Ovary (tissue), 9 donors: Measurements from ENCODE around the gene TKTL1. TPM values are rescaled to one million over a fixed set of nuclear protein-coding genes. Genes with fewer than 3 reads are reported as not detected.
A peak's percentile ranks its signal among the peaks of the same experiment; 100 is the strongest.

ENCODE experiments used
- DNase-seq, 5 donors: peaks; one replicate each; pipeline ENCODE4 v3.0.0-alpha.2; 2019 to 2020
- H3K27ac ChIP-seq, 2 donors: fragments of 200-600 bp; one replicate each; pipeline versions ENCODE4 v1.5.1 to v1.8.0; 2019 to 2022
- H3K27me3 ChIP-seq: fragments of 200-600 bp; one replicate; pipeline ENCODE4 v1.8.0; 2022
- H3K36me3 ChIP-seq: fragments of 200-600 bp; sonication (generic); one replicate; pipeline ENCODE4 v1.5.1; 2019
- H3K4me1 ChIP-seq: one replicate; pipeline ENCODE4 v1.8.1; 2013; ENCODE audit warnings: mild to moderate bottlenecking, moderate library complexity; ENCODE audit not compliant: insufficient read depth
- H3K4me3 ChIP-seq: fragments of 200-600 bp; sonication (generic); one replicate; pipeline ENCODE4 v1.5.1; 2017
- H3K9me3 ChIP-seq, 2 donors: fragments of 200-600 bp in 1 of 2; sonication (generic) in 1 of 2; one replicate each; pipeline versions ENCODE4 v1.5.1 to v1.8.1; 2013 to 2019; ENCODE audit warnings: mild to moderate bottlenecking in 1 of 2, moderate library complexity in 1 of 2
- EP300 ChIP-seq: sonication (generic); formaldehyde crosslinking; IDR thresholded peaks from one replicate; pipeline ENCODE4 v1.6.1; 2017; ENCODE audit warnings: antibody characterized with exemption
- POLR2A ChIP-seq: fragments of 450-650 bp; IDR thresholded peaks from one replicate; pipeline ENCODE4 v1.6.1; 2017; ENCODE audit warnings: antibody characterized with exemption, mild to moderate bottlenecking, moderate library complexity
- WGBS, 3 donors: extraction: QIAGEN DNeasy Blood & Tissue Kit in 1 of 3; methylation state at CpG; one replicate each; pipeline versions ENCODE4 v1.1.5 to v1.1.7; 2013 to 2017; 5-methylcytosine and 5-hydroxymethylcytosine counted together
- intact Hi-C, 4 donors: fragments of 100-400 bp; cut with DNase I; formaldehyde crosslinking; loops; one replicate each; pipeline versions ENCODE4 v1.11.0 to v1.15.1; 2022 to 2023
- polyA plus RNA-seq, 2 donors: library from polyadenylated mRNA; stranded (reverse); fragments of 200-250 nt in 1 of 2; fragments of 350-450 nt in 1 of 2; fragmentation: Illumina TruSeq in 1 of 2; extraction: RNeasy Lipid Tissue Mini Kit (QIAGEN cat#74804) in 1 of 2; gene quantifications; one replicate each; pipeline ENCODE4 v1.2.3, GENCODE V29; 2013 to 2014
- total RNA-seq, 7 donors: library from RNA; depleted of rRNA in 2 of 7; stranded (reverse); fragments of >200 nt in 2 of 7; fragmentation: NEBNext Ultra II Directional in 3 of 7; extraction: Animal tissue kit (Norgen Biotek cat#: 25700) in 3 of 7; gene quantifications; one replicate each; pipeline versions ENCODE4 v1.1.0 to v1.2.4, GENCODE V29; 2016 to 2023
- TF ChIP-seq, protein P1 (sequence below), 3 donors: fragments of 450-650 bp in 2 of 3; fragments of 200-600 bp in 1 of 3; IDR thresholded peaks; one replicate each; pipeline versions ENCODE4 v1.5.1 to v1.8.0; 2016 to 2022; ENCODE audit warnings: antibody characterized with exemption in 3 of 3, mild to moderate bottlenecking in 1 of 3
- donor health status: DM: no; HTN: no; CAD: no; lungs with moderate emphysema.
- donor health status: DM: no; HTN: no; CAD: no.
- donor health status: Bipolar disorder and iron deficiency.
- donor health status: DM: yes; HTN: yes; CAD: no.
- donor health status: DM: no; HTN: no; CAD: no.
- donor health status: DM: yes; HTN: yes; CAD: no.

Gene TKTL1
- total and polyA plus RNA-seq, 9 donors = 0.12 to 0.91 (median 0.30) TPM; not detected in 3

DNA sequence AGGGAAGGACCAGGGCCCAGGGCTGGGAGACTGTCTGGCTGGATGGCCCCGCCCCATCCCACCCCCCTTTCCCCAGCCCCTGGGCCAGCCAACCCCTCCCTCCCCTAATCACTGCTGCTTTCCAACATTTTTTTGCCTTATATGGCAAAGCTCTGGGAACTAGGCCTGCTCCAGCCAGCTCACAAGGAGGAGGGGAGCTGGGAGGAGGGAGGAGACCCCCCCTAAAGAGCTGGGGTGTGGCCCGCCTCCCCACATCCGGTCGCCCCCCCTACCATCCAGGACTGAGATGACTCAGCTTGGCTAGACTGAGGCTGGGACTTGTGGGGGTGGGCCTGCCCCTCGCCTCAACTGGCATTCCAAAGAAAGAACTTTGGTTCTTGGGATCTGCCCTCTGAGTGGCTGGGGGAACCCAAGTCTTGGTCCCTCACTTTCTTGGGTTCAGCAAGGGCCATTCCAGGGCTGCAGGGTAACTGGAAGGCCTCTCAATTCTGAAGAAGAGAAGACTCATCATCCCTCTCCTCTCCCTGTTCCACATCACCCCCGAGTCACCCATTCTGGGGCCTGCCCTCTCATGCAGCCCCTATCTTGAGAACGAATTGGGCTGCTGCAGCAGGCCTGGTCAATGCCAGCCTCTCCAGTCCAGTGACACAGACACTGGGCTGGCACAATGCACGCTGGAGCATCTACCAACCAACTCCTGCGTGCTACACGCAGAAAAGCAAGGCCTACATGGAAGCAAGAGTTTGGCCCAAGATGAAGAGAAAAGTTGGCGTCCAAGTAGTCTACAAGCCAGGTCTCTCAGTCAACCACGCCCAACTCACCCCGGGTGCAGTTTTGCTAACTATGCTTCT is 74.1 kb downstream of the TKTL1 start:
- TF ChIP-seq EP300 (no peak), POLR2A (peak; percentile 39)
- TF ChIP-seq, protein P1, sequence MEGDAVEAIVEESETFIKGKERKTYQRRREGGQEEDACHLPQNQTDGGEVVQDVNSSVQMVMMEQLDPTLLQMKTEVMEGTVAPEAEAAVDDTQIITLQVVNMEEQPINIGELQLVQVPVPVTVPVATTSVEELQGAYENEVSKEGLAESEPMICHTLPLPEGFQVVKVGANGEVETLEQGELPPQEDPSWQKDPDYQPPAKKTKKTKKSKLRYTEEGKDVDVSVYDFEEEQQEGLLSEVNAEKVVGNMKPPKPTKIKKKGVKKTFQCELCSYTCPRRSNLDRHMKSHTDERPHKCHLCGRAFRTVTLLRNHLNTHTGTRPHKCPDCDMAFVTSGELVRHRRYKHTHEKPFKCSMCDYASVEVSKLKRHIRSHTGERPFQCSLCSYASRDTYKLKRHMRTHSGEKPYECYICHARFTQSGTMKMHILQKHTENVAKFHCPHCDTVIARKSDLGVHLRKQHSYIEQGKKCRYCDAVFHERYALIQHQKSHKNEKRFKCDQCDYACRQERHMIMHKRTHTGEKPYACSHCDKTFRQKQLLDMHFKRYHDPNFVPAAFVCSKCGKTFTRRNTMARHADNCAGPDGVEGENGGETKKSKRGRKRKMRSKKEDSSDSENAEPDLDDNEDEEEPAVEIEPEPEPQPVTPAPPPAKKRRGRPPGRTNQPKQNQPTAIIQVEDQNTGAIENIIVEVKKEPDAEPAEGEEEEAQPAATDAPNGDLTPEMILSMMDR (IDR thresholded peaks at IDR 0.05) = no peak
- DNase-seq = peak; percentile 85 to 89 (median 87)
- Histone ChIP-seq H3K27ac (peak overlapping the region; percentile 87 to 90), H3K9me3 (no peaks in the 10 kb centered on the region), H3K4me3 (peak overlapping the region; percentile 55), H3K4me1 (peaks cover 8% of the 10 kb centered on the region), H3K36me3 (no peaks in the 10 kb centered on the region), H3K27me3 (no peaks in the 10 kb centered on the region)
- WGBS, 3 donors = 27 to 45% (median 30%) methylated on average over 12 to 13 of the region's 13 CpGs
- intact Hi-C loops = no loop called here

DNA sequence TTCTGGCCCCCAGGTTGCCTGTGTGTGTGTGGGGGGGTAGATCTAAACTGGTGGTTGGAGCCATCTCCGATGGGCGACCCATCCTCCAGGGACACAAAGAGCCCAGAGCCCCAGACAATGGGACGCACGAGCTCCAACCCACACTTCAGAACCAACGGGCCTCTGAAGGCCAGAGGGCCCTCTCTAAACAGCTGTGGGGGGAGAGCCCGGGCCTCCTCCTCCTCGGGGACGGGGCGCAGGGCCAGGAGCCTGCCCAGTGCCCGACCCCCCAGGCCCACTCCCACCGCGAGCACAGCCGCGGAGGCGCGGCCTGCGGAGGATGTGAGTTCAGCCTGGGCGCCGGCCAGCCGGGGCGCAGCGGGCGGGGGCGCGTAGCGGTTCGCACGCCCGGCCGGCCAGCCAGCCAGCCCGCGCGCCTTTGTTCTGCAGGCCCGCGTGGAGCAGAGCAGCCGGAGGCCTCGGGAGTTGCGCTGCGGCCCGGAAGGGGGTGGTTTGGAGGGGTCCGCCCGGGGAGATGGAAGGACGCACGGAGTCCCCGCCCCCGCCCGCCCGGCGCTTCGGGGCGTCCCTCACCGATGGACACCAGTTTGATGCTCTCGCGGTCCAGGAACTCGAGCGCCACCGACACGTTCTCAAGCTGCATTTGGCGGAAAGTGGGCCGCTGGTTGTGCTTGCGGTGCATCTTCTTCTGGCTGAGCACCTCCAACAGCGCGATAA is 74.9 kb downstream of the TKTL1 start:
- intact Hi-C loops = no loop called here
- Histone ChIP-seq H3K9me3 (no peaks in the 10 kb centered on the region), H3K27me3 (no peaks in the 10 kb centered on the region), H3K4me1 (peaks cover 8% of the 10 kb centered on the region), H3K36me3 (no peaks in the 10 kb centered on the region), H3K4me3 (peak overlapping the region; percentile 55), H3K27ac (peak overlapping the region; percentile 49 to 79)
- peak; percentile 39 to 66 (median 55) for DNase-seq
- 31 to 36% (median 35%) methylated on average over 47 to 63 of the region's 63 CpGs for WGBS, 3 donors
- no peak for TF ChIP-seq EP300
- TF ChIP-seq POLR2A = no peak
- TF ChIP-seq, protein P1 (IDR thresholded peaks at IDR 0.05) = no peak

DNA sequence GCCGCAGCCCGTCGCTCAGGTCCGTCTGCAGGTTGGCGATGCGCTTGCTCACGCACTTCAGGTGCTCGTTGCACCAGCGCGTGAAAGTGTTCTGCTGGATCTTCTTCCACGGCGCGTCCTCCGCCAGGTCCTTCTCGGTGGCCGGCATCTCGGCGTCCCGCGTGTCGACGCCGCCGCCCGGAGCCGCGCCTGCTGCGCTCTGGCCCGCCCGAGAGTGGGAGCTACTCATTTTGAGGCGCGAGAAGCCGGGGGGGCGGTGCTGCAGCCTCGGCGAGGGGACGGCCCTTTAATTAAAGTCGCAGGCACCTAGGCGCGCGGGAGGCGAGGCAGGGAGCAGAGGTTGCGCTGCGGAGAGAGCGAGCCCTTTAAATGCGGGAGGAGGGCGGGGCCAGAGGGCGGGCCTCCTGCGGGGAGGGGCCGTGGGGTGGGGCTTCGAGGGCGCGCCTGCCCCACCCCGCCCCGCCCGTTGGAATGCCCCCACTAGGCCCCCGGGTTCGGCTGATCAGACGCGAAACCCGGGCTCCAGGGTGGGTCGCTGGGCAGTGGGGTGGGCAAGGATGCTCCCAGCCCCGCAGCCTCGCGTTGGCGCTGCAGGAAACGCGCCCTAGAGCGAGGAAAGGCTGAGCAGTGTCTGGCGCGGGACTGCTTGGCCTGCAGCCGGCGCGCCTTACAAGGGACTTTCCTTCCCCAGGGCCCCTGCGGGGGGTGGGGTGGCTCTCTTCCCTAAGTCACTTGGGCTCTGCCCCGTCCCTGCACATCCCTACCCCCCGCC is 75.6 kb downstream of the TKTL1 start:
- no peaks in the 10 kb centered on the region for H3K27me3 ChIP-seq
- H3K36me3 ChIP-seq = no peaks in the 10 kb centered on the region
- no peaks in the 10 kb centered on the region for H3K9me3 ChIP-seq
- no peak for TF ChIP-seq EP300
- peak; percentile 93 for TF ChIP-seq POLR2A
- TF ChIP-seq, protein P1 (IDR thresholded peaks at IDR 0.05) = peak in 1 of 3 donors; percentile 13
- intact Hi-C loops = no loop called here
- 27 to 43% (median 34%) methylated on average over 66 to 77 of the region's 77 CpGs for WGBS, 3 donors
- peak overlapping the region; percentile 55 for H3K4me3 ChIP-seq
- peaks cover 8% of the 10 kb centered on the region for H3K4me1 ChIP-seq
- H3K27ac ChIP-seq = peak overlapping the region; percentile 49 to 79
- peak; percentile 91 to 95 (median 94) for DNase-seq

DNA sequence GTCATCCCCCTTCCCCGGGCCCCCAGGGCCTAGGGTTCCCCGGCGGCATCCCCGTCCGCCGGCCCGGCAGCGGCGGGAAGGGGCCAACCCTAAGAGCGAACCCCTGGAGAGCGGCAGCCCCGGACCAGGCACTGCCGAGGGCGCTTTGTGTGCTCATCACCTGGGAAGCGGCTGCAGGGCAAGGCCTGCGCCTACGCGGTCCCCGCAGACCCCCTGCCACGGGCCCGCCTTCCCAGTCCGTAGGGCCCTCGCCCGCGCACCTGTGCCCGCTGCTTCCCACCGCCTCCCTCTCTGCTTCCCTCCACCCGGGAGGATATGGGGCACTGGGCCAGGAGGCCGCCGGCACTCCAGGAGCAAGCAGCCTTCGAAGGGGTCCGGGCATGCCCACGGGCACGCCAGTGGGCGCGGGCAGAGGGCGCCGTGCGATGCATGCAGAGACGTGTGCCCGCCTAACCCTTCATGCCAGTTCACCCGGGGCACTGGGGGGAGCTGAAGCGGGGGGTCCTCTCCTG is 76.2 kb downstream of the TKTL1 start:
- Histone ChIP-seq H3K4me1 (peaks cover 7% of the 10 kb centered on the region), H3K4me3 (peak overlapping the region; percentile 55), H3K9me3 (no peaks in the 10 kb centered on the region), H3K27me3 (no peaks in the 10 kb centered on the region), H3K36me3 (no peaks in the 10 kb centered on the region), H3K27ac (peak overlapping the region; percentile 20 to 50)
- TF ChIP-seq, protein P1 (IDR thresholded peaks at IDR 0.05) = no peak
- no peak for TF ChIP-seq POLR2A
- no peak for TF ChIP-seq EP300
- WGBS, 3 donors = 43 to 62% (median 52%) methylated on average over 17 to 43 of the region's 43 CpGs
- intact Hi-C loops = no loop called here
- peak; percentile 50 to 67 (median 66) for DNase-seq
